ENCODE measurements around the gene TUBGCP2. TPM values are rescaled to one million over a fixed set of nuclear protein-coding genes. Genes with fewer than 3 reads are reported as not detected.

TUBGCP2 gene
- total RNA-seq, 1 experiment from 2014 or later = 52.4 TPM

GRCh38 chr10:133299224-133299623 lies 9.4 kb downstream of the TUBGCP2 start:
- no peaks in the 10 kb centered on the region for H3K27me3 Mint-ChIP-seq (ENCODE audit: low read depth)
- H3K23ac ChIP-seq (ENCODE audit: insufficient read length, low read depth, low read length) = no peak overlapping the region
- no peak overlapping the region for H2AK5ac ChIP-seq (ENCODE audit: insufficient read length, low read length)
- H3K4me1 Mint-ChIP-seq = no peaks in the 10 kb centered on the region
- peaks cover 6% of the 10 kb centered on the region for H3K79me1 ChIP-seq (ENCODE audit: insufficient read depth, low read depth, low read length, poor library complexity, severe bottlenecking)
- no peak overlapping the region for H2BK120ac ChIP-seq (ENCODE audit: low read depth, low read length, poor library complexity, severe bottlenecking)
- no peak overlapping the region for H4K5ac ChIP-seq (ENCODE audit: insufficient read length, low read depth, low read length)
- H3K14ac ChIP-seq (ENCODE audit: insufficient read depth, low read length) = no peak overlapping the region
- no peak overlapping the region for H2BK12ac ChIP-seq (ENCODE audit: insufficient read length, low read depth, low read length)
- H2AFZ ChIP-seq (ENCODE audit: low read length) = no peak overlapping the region
- H3K4me1 ChIP-seq (ENCODE audit: insufficient read depth, low read length) = no peaks in the 10 kb centered on the region
- peaks cover 27 to 70% (median 68%) of the 10 kb centered on the region in 3 experiments for H3K36me3 Mint-ChIP-seq (ENCODE audit: insufficient read depth in 1 of 3, low read depth in 3 of 3)
- H3K4me2 ChIP-seq (ENCODE audit: insufficient read depth, insufficient read length, low read length) = no peak overlapping the region
- no peak overlapping the region for H2BK5ac ChIP-seq (ENCODE audit: insufficient read length, low read length)
- no peak overlapping the region for H3K56ac ChIP-seq (ENCODE audit: insufficient read length, low read depth, low read length)
- H4K20me1 ChIP-seq (ENCODE audit: control insufficient read depth, insufficient read depth, insufficient read length) = no peaks in the 10 kb centered on the region
- no peak for DNase-seq
- no peak for TF ChIP-seq CTCF (conservative IDR thresholded peaks at IDR 0.05)
- H3K4ac ChIP-seq (ENCODE audit: low read depth, low read length) = no peak overlapping the region
- WGBS (ENCODE audit: extremely low coverage, insufficient read length, low lambda C conversion rate) = no CpG with 5 or more reads among the region's 10 CpGs
- H3T11ph ChIP-seq (ENCODE audit: low read length) = no peak overlapping the region
- no peaks in the 10 kb centered on the region; a peak in 1 of 5 replicates for H3K9me3 Mint-ChIP-seq
- no peak overlapping the region for H2BK20ac ChIP-seq (ENCODE audit: low read depth, low read length, poor library complexity, severe bottlenecking)
- no peak overlapping the region for H3K18ac ChIP-seq (ENCODE audit: insufficient read length, low read depth, low read length)
- H3K9ac ChIP-seq (ENCODE audit: extremely low read depth, insufficient read length, low read length) = no peak overlapping the region
- H3K79me2 ChIP-seq (ENCODE audit: insufficient read depth, low read length) = peaks cover 2% of the 10 kb centered on the region; the same call in 1 of the 2 replicates
- H3K27me3 ChIP-seq (ENCODE audit: insufficient read depth, low read length) = no peaks in the 10 kb centered on the region
- H3K27ac ChIP-seq (ENCODE audit: insufficient read length, low read depth, low read length) = no peak overlapping the region
- no peaks in the 10 kb centered on the region for H3K23me2 ChIP-seq (ENCODE audit: insufficient read length, low read depth, low read length, poor library complexity, severe bottlenecking)
- H3K4me3 Mint-ChIP-seq = no peak overlapping the region
- H4K8ac ChIP-seq (replicated peaks; ENCODE audit: insufficient read length, low read depth, low read length) = no peak overlapping the region
- H3K27ac Mint-ChIP-seq = no peak overlapping the region
- H3K9me3 ChIP-seq (ENCODE audit: control insufficient read depth, low read depth, low read length) = no peaks in the 10 kb centered on the region
- no peak overlapping the region for H2BK15ac ChIP-seq (ENCODE audit: low read depth, low read length)
- no peak overlapping the region for H4K91ac ChIP-seq (ENCODE audit: insufficient read length, low read depth, low read length)

Data from H9 (cell line).